GM12878 (cell line): ENCODE data around the gene GPR153. TPM values are rescaled to one million over a fixed set of nuclear protein-coding genes. Genes with fewer than 3 reads are reported as not detected.
A peak's percentile ranks its signal among the peaks of the same experiment; 100 is the strongest.

Source experiments
- ATAC-seq: fragments of 200-7000 bp; cut with Tn5 transposase; 3 replicates; pipeline ENCODE4 v1.9.1; 2020; ENCODE audit warnings: mild to moderate bottlenecking, moderate library complexity
- BruUV-seq: library from RNA; stranded (reverse); fragments of 400-500 nt; replicated peaks from 2 replicates; lab custom pipeline; 2021; lab: Mats Ljungman, UMichigan
- CTCF ChIA-PET: fragments of 300-600 bp; sonication (Branson Sonifier 250); formaldehyde crosslinking; extraction: SDS; loops from one replicate; lab custom pipeline; 2021; ENCODE audit warnings: inconsistent platforms; lab: Yijun Ruan, JAX
- POLR2A ChIA-PET: fragments of 350-600 bp; formaldehyde crosslinking; extraction: SDS; loops from one replicate; lab custom pipeline; 2021; ENCODE audit warnings: inconsistent platforms; lab: Charles Lee
- RAD21 ChIA-PET: fragments of 300-600 bp; sonication (Branson Sonifier 250); formaldehyde crosslinking; loops from one replicate; lab custom pipeline; 2023; ENCODE audit warnings: antibody characterized with exemption; ENCODE audit not compliant: unreplicated experiment; lab: Charles Lee
- SMC1A ChIA-PET: fragments of 300-600 bp; sonication (Branson Sonifier 250); formaldehyde crosslinking; loops from one replicate; lab custom pipeline; 2023; ENCODE audit not compliant: unreplicated experiment, uncharacterized antibody; lab: Charles Lee
- DNase-seq: peaks from one replicate; pipeline ENCODE4 v3.0.0-alpha.2; 2011; ENCODE audit warnings: low read depth, low spot score
- FAIRE-seq: peaks from 3 replicates; lab custom pipeline; 2011; peaks lifted over from hg19 to GRCh38; lab: Jason Lieb, UNC
- H2AFZ ChIP-seq: 2 replicates; pipeline ENCODE4 v1.6.0; 2011; ENCODE audit warnings: low read depth, low read length, control low read depth; ENCODE audit not compliant: control insufficient read depth
- H3K27ac ChIP-seq: 2 replicates; pipeline ENCODE4 v1.5.1; 2011; ENCODE audit warnings: control low read depth; ENCODE audit not compliant: control insufficient read depth, insufficient read depth
- H3K27me3 ChIP-seq, 2 experiments: replicated peaks in 1 of 2; 2 replicates each; pipeline versions ENCODE4 v1.6.0 to v1.6.1; 2011; ENCODE audit warnings: low read length in 1 of 2; ENCODE audit not compliant: control insufficient read depth in 2 of 2, insufficient read depth in 2 of 2
- H3K36me3 ChIP-seq, 2 experiments: 2 replicates each; pipeline ENCODE4 v1.5.1; 2011; ENCODE audit warnings: low read length in 1 of 2; ENCODE audit not compliant: control insufficient read depth in 2 of 2, insufficient read depth in 2 of 2
- H3K4me1 ChIP-seq: 2 replicates; pipeline ENCODE4 v1.6.1; 2011; ENCODE audit warnings: mild to moderate bottlenecking, low read length, moderate library complexity, mixed read lengths; ENCODE audit not compliant: control insufficient read depth, insufficient read depth
- H3K4me2 ChIP-seq: 2 replicates; pipeline ENCODE4 v1.6.0; 2011; ENCODE audit warnings: control low read depth; ENCODE audit not compliant: control insufficient read depth, insufficient read depth
- H3K4me3 ChIP-seq: fragments of 200-600 bp; sonication (generic); 2 replicates; pipeline ENCODE4 v1.5.1; 2016
- H3K79me2 ChIP-seq: 2 replicates; pipeline ENCODE4 v1.6.0; 2011; ENCODE audit warnings: low read length; ENCODE audit not compliant: control insufficient read depth, insufficient read depth
- H3K9ac ChIP-seq: 2 replicates; pipeline ENCODE4 v1.8.0; 2011; ENCODE audit warnings: low read length, control low read depth, mixed read lengths; ENCODE audit not compliant: control insufficient read depth, insufficient read depth
- H3K9me3 ChIP-seq: replicated peaks from 3 replicates; pipeline ENCODE4 v1.5.1; 2011; ENCODE audit warnings: mild to moderate bottlenecking, low read length; ENCODE audit not compliant: control insufficient read depth, insufficient read depth
- H4K20me1 ChIP-seq: 2 replicates; pipeline ENCODE4 v1.6.0; 2011; ENCODE audit not compliant: control insufficient read depth, insufficient read depth
- CHD4 ChIP-seq: fragments of 200-600 bp; sonication (generic); IDR thresholded peaks from 2 replicates; pipeline ENCODE4 v1.6.1; 2016; ENCODE audit warnings: mild to moderate bottlenecking
- CREM ChIP-seq: IDR thresholded peaks from 2 replicates; pipeline ENCODE4 v1.6.1; 2014; ENCODE audit warnings: antibody characterized with exemption, low read depth
- CTCF ChIP-seq, 3 experiments: IDR thresholded peaks in 2 of 3; conservative IDR thresholded peaks in 1 of 3; 2 replicates each; pipeline ENCODE4 v1.5.1; 2011; ENCODE audit warnings: low read depth in 3 of 3, low read length in 3 of 3, mild to moderate bottlenecking in 3 of 3, control low read depth in 2 of 3, moderate library complexity in 2 of 3, inconsistent platforms in 1 of 3, mixed read lengths in 1 of 3; ENCODE audit not compliant: control insufficient read depth in 2 of 3, insufficient read depth in 1 of 3; ENCODE audit errors: extremely low read depth in 1 of 3
- HCFC1 ChIP-seq: fragments of 150-350 bp; IDR thresholded peaks from 2 replicates; pipeline ENCODE4 v1.6.1; 2014; ENCODE audit warnings: low read length
- KDM1A ChIP-seq: fragments of 200-600 bp; sonication (generic); IDR thresholded peaks from 2 replicates; pipeline ENCODE4 v1.6.1; 2016; ENCODE audit warnings: borderline replicate concordance
- KLF5 ChIP-seq: fragments of 450-650 bp; IDR thresholded peaks from 2 replicates; pipeline ENCODE4 v1.6.1; 2014; ENCODE audit warnings: mild to moderate bottlenecking; ENCODE audit not compliant: partially characterized antibody
- NR2C1 ChIP-seq: fragments of 450-650 bp; IDR thresholded peaks from 2 replicates; pipeline ENCODE4 v1.6.1; 2017; ENCODE audit warnings: antibody characterized with exemption, mild to moderate bottlenecking, moderate library complexity
- POLR2A ChIP-seq: IDR thresholded peaks from 2 replicates; pipeline ENCODE4 v1.6.1; 2011; ENCODE audit warnings: low read depth, mild to moderate bottlenecking, low read length
- RUNX3 ChIP-seq: IDR thresholded peaks from 2 replicates; pipeline ENCODE4 v1.6.1; 2012; ENCODE audit warnings: low read length, inconsistent platforms
- SKIL ChIP-seq: fragments of 450-650 bp; IDR thresholded peaks from 2 replicates; pipeline ENCODE4 v1.6.1; 2017; ENCODE audit warnings: mild to moderate bottlenecking, low read depth, inconsistent platforms; ENCODE audit not compliant: poor library complexity, severe bottlenecking
- TCF12 ChIP-seq: IDR thresholded peaks from 2 replicates; pipeline ENCODE4 v1.6.1; 2011; ENCODE audit warnings: low read depth, mild to moderate bottlenecking, low read length
- WGBS: methylation state at CpG from one replicate; pipeline ENCODE4 v1.1.6; 2016; ENCODE audit warnings: low lambda C conversion rate; ENCODE audit not compliant: insufficient replicate concordance, insufficient coverage; ENCODE audit errors: missing lambda C conversion rate; 5-methylcytosine and 5-hydroxymethylcytosine counted together
- in situ Hi-C: fragments of 300-500 bp; cut with MboI; formaldehyde crosslinking; loops from 9 replicates; pipeline ENCODE4 v1.14.3; 2018; ENCODE audit warnings: mixed read lengths
- intact Hi-C: fragments of 100-400 bp; cut with micrococcal nuclease; formaldehyde crosslinking; loops from one replicate; pipeline ENCODE4 v1.14.2; 2022; ENCODE audit not compliant: unreplicated experiment
- polyA plus RNA-seq, 11 experiments: library from polyadenylated mRNA; depleted of rRNA in 4 of 11; unstranded in 6 of 11; stranded (reverse) in 5 of 11; fragments of >200 nt; fragmentation: Nextera tagmentation in 4 of 11; fragmentation: Illumina TruSeq in 1 of 11; extraction: Ambion mirVana in 4 of 11; extraction: Trizol in 1 of 11; gene quantifications; 1 replicate in 1 of 11; 2 replicates in 10 of 11; pipeline versions ENCODE4 v1.2.1 to v1.2.3, GENCODE V29; 2011 to 2016; ENCODE audit warnings: inconsistent platforms in 2 of 11, missing spikeins in 2 of 11, low read depth in 1 of 11
- total RNA-seq, 4 experiments: library from RNA; depleted of rRNA in 3 of 4; stranded (reverse); fragments of >200 nt in 3 of 4; fragmentation: Illumina TruSeq in 1 of 4; extraction: Trizol in 1 of 4; gene quantifications; 2 replicates each; pipeline versions ENCODE4 v1.2.1 to v1.2.3, GENCODE V29; 2013 to 2021

GPR153 gene
- total and polyA plus RNA-seq, 10 of the 15 experiments (the other 5 are each of a cell fraction or from before 2014, with no cell fraction given), result 0.04 to 2.2 (median 0.54) TPM

GRCh38 chr1:6210591-6211355 lies 50.1 kb downstream of the GPR153 start:
- H3K4me1 ChIP-seq, result peaks cover 24% of the 10 kb centered on the region
- no peak overlapping the region for H2AFZ ChIP-seq
- ATAC-seq (no peak), DNase-seq (no peak), FAIRE-seq (no peak)
- ChIA-PET SMC1A (no interaction called here), CTCF (interaction anchor here (1.2 kb wide), 1 partner anchor 24 kb away, joined by 4 read pairs; no protein-coding TSS in a partner anchor), RAD21 (no interaction called here), POLR2A (no interaction called here)
- intact Hi-C loops (no loop called here), in situ Hi-C loops (no loop called here)
- H3K9ac ChIP-seq, result no peak overlapping the region
- WGBS, result 97% methylated on average over 23 of the region's 29 CpGs
- no peak overlapping the region for H3K27ac ChIP-seq
- H3K79me2 ChIP-seq, result peaks cover 7% of the 10 kb centered on the region
- H3K4me3 ChIP-seq, result no peak overlapping the region
- TF ChIP-seq RUNX3 (no peak), POLR2A (peak; percentile 41; the same call in 1 of the 2 replicates)
- H4K20me1 ChIP-seq, result no peaks in the 10 kb centered on the region; the same call in 1 of the 2 replicates
- no peaks in the 10 kb centered on the region for H3K9me3 ChIP-seq
- H3K4me2 ChIP-seq, result no peak overlapping the region
- peaks cover 6 to 7% of the 10 kb centered on the region in 2 experiments; a peak in 3 of 4 replicates for H3K36me3 ChIP-seq
- H3K27me3 ChIP-seq, result no peaks in the 10 kb centered on the region
- BruUV-seq, result no TSS peak

- no TSS peak for BruUV-seq
- CTCF ChIA-PET, result interaction anchor here (1.2 kb wide), 1 partner anchor 25 kb away, joined by 4 read pairs; no protein-coding TSS in a partner anchor
- RAD21 ChIA-PET, result no interaction called here
- Histone ChIP-seq H3K36me3 (peaks cover 6 to 7% of the 10 kb centered on the region in 2 experiments; a peak in 3 of 4 replicates), H3K27me3 (no peaks in the 10 kb centered on the region), H4K20me1 (no peaks in the 10 kb centered on the region; the same call in 1 of the 2 replicates), H3K9me3 (no peaks in the 10 kb centered on the region), H3K79me2 (peaks cover 9% of the 10 kb centered on the region), H3K4me3 (peak overlapping the region; percentile 54), H3K4me1 (peaks cover 26% of the 10 kb centered on the region), H2AFZ (no peak overlapping the region), H3K9ac (no peak overlapping the region), H3K27ac (no peak overlapping the region), H3K4me2 (peak overlapping the region; percentile 92)
- no peak for DNase-seq
- SMC1A ChIA-PET, result interaction anchor here (1.0 kb wide), 1 partner anchor 25 kb away, joined by 3 read pairs; no protein-coding TSS in a partner anchor
- peak; percentile 22 for ATAC-seq
- 79% methylated on average over 17 of the region's 17 CpGs for WGBS
- POLR2A ChIA-PET, result no interaction called here
- in situ Hi-C loops (no loop called here), intact Hi-C loops (no loop called here)
- no peak for FAIRE-seq
- TF ChIP-seq KLF5 (no peak), NR2C1 (no peak), CHD4 (no peak), CREM (no peak), KDM1A (no peak), CTCF (IDR thresholded peaks at IDR 0.05 in 2 of 3, conservative IDR thresholded peaks at IDR 0.05 in 1 of 3; ENCODE audit: control insufficient read depth in 2 of 3, extremely low read depth in 1 of 3, insufficient read depth in 1 of 3, low read depth in 3 of 3, low read length in 3 of 3) (peak; percentile 7 to 46 (median 28); a peak in 4 of 6 replicates), TCF12 (no peak), SKIL (no peak), HCFC1 (no peak)
These were observed 51.0 kb downstream of the GPR153 start for GRCh38 chr1:6209661-6210580.
